Myocyte (in vitro differentiated cells): Measurements from ENCODE around the gene MESP1. TPM values are rescaled to one million over a fixed set of nuclear protein-coding genes. Genes with fewer than 3 reads are reported as not detected.

ENCODE experiments used
- DNase-seq: peaks from one replicate; pipeline ENCODE4 v3.0.0-alpha.2; 2012; ENCODE audit warnings: low read depth
- total RNA-seq: library from RNA; depleted of rRNA; stranded (reverse); fragments of >200 nt; gene quantifications from 2 replicates; pipeline ENCODE4 v1.2.3, GENCODE V29; 2014

Gene MESP1
- total RNA-seq, 1 donor from 2014 or later: 0.75 TPM

GRCh38 chr15:89781055-89781454 lies 30.0 kb upstream of the MESP1 start:
- no peak for DNase-seq

- no peak for DNase-seq
Observed at GRCh38 chr15:89780601-89781000, 29.6 kb upstream of the MESP1 start.

GRCh38 chr15:89778861-89779260 lies 27.8 kb upstream of the MESP1 start:
- DNase-seq: no peak

GRCh38 chr15:89777782-89778380 lies 26.8 kb upstream of the MESP1 start:
- no peak for DNase-seq

- no peak for DNase-seq
Observed at GRCh38 chr15:89777073-89777751, 26.2 kb upstream of the MESP1 start.

GRCh38 chr15:89776274-89777072 lies 25.4 kb upstream of the MESP1 start, which contains the start of gene MESP2:
TSS of gene MESP2 (plus strand) at chr15:89776332. CDS start at chr15:89776358, 26 bp downstream.
- peak; percentile 67 for DNase-seq

GRCh38 chr15:89775815-89776214 lies 24.8 kb upstream of the MESP1 start:
- no peak for DNase-seq

- no peak for DNase-seq
Observed at GRCh38 chr15:89774492-89774891, 23.4 kb upstream of the MESP1 start.

GRCh38 chr15:89772932-89773583 lies 22.0 kb upstream of the MESP1 start:
- DNase-seq: no peak

- no peak for DNase-seq
Observed at GRCh38 chr15:89770041-89770440, 19.0 kb upstream of the MESP1 start.

GRCh38 chr15:89769366-89769765 lies 18.3 kb upstream of the MESP1 start:
- no peak for DNase-seq

- DNase-seq: no peak
Observed at GRCh38 chr15:89768071-89768500, 17.0 kb upstream of the MESP1 start.

- DNase-seq: no peak
Observed at GRCh38 chr15:89767411-89767915, 16.4 kb upstream of the MESP1 start.

GRCh38 chr15:89766357-89767311 lies 15.6 kb upstream of the MESP1 start:
- no peak for DNase-seq

GRCh38 chr15:89765694-89766093 lies 14.6 kb upstream of the MESP1 start:
- no peak for DNase-seq

- DNase-seq: no peak
Observed at GRCh38 chr15:89761929-89762328, 10.9 kb upstream of the MESP1 start.

- peak; percentile 15 for DNase-seq
Observed at GRCh38 chr15:89761009-89761831, 10.2 kb upstream of the MESP1 start.

- peak; percentile 87 for DNase-seq
Observed at GRCh38 chr15:89760303-89761008, 9.4 kb upstream of the MESP1 start.

GRCh38 chr15:89759835-89760234 lies 8.8 kb upstream of the MESP1 start:
- no peak for DNase-seq
